Activated T-cell treated with anti-CD3 and anti-CD28 coated beads for 4 hours (primary cell): ENCODE measurements around the gene OLFM1.
"Not testable (repeated sequence)": the region's sequence is repeated elsewhere in the genome, so short reads cannot be mapped to it uniquely, and the experiment has no call there.

Source experiments
- DNase-seq: peaks from one replicate; pipeline ENCODE4 v3.0.0-alpha.2; 2020

Gene OLFM1

DNA sequence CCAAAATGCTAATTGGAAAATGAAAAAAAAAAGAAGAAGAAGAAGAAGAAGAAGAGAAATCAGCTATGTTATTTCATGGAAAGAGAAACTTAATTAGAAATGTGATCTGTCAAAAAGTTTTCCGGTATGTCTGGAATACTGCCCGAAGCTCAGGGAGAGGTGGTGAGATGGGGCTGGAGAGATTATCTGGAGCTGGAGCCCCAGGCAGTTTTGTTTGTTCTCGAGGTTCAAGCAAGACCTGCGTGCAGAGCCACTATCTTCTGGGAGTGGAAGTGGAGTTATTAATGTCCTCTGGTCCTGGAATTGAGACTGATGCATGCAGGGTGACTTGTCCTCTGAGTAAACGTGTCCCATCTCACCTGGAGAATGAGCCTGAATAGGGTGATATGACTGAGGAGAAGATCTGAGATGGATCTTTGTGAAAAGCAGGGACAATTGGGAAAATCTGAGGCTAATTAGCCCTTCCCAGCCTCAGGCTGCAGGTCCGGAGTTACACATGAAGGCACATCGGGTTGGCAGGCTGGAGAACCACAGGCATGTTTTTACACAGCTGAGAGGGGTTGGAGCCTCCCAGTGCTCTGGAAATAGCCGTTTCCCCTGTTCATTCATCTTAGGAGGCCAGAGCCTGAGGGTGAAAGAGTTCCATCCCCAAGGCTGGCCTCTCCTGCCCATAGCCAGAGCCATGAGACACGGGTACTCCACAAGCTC is 70.5 kb downstream of the OLFM1 start:
- DNase-seq: no peak

DNA sequence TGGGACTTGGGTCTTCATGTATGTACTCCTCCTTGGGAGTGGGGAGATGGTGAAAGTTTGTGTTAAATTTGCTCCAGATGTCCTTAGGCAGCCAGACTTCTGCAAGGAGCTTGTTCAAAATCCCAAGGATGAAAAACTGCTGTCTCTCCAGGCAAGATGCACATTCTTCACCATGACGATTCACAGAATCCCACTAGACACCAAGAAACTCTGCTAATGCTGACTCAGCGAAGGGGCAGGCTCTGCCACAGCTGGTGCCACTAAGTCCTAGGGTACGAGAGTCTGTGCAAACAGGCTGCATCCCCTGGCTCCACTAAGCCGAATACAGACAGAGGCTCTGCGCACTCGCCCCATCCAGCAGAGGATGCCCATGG is 71.1 kb downstream of the OLFM1 start:
- DNase-seq: no peak

DNA sequence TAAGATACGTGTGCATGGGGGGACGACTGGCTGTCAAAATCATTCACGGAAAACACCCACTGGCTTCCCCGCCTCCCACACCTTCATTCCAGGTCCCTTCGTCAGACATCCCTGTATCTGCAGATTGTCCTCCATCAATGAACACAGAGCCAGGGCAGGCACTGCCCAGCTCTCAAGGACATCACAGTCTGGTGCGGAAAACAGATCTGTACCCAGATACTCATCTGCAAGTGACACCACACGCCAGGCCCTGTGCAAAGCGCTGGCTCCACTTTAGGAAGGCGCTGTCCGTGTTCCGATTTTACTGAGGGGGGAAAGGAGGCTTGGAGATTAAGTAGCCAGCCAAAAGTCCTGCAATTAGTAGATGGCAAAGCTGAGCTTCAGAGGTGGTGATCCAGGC is 72.3 kb downstream of the OLFM1 start:
- DNase-seq: no peak

DNA sequence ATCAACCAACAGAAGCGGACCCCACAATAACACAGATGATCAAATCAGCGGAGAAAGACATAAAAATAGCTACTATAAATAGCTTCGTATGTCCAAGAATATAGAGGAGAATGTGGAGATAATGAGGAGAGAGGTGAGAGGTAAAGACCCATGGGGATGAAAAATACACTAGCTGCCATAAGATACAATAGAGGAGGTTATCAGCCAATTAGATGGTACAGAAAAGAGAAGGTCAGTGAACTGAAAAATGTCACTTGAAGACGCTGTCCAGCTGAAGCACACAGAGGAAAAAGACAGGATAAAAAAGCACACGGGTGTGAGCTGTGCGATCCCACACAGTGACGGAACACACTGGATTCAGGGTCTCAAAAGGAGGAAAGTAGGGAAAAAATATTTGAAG is 73.4 kb downstream of the OLFM1 start:
- no peak for DNase-seq

DNA sequence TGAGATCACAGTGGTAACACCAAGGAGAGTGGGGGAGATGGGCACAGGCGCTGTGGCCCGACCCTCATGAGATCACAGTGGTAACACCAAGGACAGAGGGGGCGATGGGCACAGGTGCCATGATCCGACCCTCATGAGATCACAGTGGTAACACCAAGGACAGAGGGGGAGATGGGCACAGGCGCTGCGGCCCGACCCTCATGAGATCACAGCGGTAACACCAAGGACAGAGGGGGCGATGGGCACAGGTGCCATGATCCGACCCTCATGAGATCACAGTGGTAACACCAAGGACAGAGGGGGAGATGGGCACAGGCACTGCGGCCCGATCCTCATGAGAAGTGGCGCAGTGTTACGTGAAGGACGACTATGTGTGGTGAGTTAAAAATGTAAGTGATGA is 75.1 kb downstream of the OLFM1 start:
- DNase-seq: not testable (repeated sequence)

DNA sequence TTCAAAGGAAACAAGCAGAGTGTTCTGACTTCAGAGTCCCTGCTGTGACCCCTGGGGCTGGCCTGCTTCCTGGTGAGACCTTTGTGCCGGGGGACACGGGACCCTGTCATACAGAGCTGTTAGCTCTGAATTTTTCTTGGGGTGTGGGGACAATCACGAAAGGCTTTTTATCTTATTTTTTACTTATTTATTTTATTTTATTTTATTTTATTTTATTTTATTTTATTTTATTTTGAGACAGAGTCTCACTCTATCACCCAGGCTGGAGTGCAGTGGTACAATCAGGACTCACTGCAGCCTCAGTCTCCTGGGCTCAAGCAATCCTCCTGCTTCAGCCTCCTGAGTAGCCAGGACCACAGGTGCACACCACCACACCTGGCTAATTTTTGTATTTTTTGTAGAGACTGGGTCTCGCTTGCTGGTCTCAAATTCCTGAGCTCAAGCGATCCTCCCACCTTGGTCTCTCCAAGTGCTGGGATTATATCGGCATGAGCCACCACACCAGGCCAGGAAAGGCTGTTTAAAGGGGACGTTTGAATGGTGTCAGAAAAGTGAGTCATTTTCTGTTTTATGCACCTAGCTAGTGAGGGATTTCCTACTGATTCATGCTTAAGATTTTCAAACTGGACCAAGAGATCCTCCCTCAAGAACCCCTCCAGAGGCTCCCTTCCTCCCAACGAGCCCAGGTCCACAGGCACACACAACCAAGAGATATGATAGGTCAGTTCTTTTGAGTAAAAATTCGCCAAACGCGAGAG is 75.7 kb downstream of the OLFM1 start:
- no peak for DNase-seq

DNA sequence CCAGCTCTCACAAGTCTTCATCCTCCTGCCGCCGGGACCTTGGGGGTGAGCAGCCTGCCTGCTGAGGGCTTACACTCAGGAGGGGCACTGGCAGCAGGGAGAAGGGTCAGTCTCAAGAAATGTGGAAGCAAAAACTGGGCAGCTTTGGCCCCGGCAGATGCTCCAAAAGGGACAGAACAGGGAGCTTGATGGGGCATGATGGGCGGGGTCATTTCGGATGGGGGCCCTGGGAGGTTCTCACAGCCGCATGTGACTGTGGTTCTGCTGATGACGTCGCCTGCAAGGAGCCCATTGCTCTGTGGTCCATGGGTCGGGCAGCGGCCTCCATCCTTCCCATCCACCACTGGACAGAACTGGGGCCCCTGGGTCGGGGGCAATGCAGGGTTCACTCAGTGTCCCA is 76.6 kb downstream of the OLFM1 start:
- no peak for DNase-seq

DNA sequence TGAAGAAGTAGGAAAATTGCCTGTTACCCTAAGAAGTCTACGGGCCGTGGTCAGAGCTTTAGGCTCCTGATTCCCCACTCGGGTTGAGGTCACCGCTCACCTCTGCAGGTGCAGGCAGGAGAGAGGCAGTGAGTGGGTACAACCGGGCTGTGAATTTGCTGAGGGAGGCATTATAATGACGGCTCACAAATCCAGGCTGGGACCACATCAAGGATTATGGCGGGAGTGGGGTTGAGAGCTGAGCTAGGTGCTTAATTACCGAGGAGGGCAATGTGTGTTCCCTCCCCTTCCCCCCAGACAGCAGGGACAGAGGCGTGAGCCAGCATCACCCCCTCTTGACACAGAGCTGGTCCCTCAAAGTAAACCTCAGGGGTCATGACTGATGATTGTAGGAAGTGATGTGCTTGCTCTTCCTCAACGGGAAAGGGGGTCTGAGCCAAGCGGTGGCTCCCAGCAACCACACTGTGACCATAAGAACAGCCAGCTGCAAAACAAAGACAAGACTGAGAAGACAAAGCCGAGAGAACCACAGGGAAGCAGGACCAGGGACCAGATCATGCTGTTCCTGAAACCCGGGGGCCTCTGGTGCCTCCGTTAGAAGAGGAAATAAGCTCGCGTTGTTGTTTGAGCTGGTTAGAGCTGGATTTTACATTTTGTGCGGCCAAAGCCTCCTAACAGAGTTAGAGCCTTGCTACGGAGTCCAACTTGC is 77.7 kb downstream of the OLFM1 start:
- no peak for DNase-seq

DNA sequence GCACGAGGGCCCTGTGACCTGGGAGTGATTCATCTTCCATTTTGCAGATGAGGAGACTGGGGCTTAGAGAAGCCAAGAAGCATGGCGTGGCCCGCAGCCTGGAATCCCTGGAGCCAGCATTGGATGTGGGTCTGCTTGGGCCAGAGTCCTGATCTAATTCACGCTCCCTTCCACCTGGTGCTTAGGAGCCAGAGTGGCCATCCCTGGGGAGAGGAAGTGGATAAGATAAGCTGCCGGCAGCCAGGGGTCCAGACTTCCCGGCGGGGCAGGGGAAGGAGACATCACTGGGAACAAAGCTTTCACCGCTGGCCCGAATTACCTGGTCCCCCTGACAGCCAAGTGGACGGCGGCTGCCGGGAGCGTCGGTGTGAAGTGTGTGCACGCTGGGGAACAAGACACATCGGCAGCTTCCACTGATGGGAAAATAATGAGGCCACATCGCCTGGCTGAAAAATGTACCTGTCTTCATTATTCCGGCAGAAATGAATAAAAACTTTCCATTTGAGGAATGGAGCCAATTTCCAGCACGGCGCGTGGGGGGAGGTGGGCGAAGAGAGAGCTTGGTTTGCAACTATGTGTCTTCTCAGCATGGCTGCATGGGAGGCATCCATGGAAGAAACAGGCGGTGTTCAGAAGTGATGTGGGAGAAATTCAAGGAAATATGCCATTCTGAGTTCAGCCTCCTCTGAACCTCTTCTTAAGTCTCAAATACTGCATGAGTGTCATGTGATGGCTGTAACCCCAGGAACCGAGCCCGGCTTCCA is 78.5 kb downstream of the OLFM1 start:
- no peak for DNase-seq

DNA sequence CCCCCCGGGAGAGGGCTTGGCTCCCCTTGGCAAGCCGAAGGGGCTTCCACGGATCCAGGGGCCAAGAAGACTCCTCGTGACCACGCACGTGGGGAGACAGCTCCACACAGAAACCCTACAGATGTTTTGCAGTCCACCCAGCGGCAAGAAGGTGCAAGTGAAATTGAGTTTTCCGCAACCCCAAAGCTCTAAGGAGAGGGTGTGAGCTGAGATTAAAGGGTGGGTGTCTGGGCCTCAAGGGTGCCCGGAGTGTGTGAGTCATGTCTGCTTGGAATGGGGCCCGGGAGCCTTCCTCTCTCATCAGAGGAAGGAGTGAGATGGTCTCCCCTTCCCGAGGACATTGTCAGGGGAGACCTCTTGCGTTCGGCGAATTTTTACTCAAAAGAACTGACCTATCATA is 79.1 kb downstream of the OLFM1 start:
- DNase-seq: no peak

DNA sequence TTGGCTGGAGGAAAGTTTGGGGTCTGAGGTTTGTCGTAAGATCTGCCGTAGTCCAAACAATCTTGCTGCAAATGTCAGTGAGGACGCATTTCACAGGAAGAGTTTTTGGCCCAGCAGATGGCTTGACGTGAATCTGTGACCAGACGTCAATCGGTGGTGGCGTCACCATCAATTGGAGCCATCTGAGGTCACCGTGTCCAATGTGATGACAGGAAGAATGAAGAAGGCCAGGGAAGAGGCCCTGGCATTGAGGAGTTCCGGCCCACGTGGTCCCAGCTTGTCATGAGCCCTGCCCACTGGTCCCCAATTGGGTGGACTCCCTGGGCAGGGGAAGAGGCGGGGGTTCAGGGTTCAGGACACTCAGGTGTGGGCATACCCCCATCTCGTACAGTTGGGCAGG is 79.9 kb downstream of the OLFM1 start:
- no peak for DNase-seq

DNA sequence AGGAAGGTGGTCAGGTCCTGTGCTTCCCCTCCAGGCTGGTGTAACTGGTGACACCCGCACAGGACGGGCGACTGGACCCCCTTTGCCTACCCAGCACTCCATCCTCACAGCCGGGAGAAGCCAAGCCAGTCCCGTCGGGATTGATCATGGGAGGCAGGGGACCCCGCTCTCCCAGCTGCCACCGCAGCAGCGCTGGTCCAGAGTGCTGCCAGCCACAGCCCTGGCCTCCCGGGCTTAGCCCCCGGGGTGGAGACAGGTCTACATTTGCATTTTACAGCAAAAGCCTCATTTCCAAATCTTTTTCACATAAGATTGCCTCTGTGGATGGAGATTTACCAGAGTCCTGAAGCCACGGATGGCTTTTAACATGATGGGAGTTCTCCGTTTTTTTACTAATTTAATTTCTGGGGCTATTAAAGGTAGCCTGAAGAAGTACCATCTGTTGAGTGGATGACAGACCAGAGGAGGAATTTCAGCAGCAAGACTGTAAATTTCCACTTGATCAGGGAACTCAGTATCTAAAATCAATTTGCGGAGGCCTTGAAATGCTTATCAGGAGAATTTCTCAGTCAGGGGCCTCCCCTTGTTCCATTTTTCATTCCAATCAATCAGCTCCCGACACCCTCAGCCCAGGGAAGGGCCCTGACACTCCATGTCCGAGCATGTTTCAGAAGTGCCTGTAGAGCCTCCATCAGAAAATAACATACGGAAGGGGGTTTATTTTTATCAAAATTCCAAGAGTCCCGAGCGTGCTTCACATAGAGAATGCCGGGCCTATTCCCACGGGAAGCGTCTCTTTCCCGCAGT is 80.6 kb downstream of the OLFM1 start:
- no peak for DNase-seq

DNA sequence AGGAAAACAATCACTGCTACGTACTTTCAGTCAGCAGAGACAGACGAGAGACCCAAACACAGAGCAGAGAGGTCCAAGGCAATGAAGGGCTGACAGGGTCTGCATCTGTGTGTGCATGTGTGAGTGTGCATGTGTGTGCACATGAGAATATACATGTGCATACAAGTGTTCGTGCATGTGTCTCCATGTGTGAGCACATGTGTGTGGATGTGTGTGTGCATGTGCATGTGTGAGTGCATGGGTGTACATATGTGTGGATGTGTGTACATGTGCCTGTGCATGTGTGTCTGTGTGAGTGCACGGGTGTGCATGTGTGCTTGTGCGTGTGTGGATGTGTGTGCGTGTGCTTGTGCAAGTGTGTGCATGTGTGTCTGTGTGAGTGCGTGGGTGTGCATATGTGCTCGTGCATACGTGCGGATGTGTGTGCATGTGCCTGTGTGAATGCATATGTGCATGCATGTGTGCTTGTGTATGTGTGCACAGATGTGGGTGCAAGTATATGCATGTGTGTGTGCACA is 82.3 kb downstream of the OLFM1 start:
- DNase-seq: no peak

DNA sequence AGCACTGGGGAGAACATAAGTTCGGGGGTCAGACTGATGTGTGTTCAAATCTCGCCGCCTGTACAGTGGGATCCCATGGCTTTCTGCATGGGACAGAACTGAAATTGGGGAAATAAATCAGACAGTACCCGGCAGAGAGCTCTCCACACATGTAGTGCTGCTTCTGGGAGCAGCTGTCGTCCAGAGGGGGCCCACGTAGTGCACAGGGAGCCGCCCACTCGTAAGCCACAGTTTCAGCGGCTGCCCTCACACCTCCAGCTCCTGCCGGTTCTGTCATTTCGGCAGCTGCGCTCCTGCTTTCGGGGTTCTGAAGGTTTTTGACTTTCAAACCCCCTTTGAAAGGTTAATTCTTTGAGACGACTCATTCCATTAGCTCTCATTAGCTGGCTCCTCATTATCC is 83.1 kb downstream of the OLFM1 start:
- no peak for DNase-seq
